ENCODE measurements around the gene NT5M. TPM values are rescaled to one million over a fixed set of nuclear protein-coding genes. Genes with fewer than 3 reads are reported as not detected.

NT5M gene
- total and polyA plus RNA-seq, 9 of the 15 experiments (the other 6 are each of a cell fraction or from before 2014, with no cell fraction given): 0.24 to 10.1 (median 3.4) TPM

GRCh38 chr17:17394494-17394893 lies 91.3 kb downstream of the NT5M start:
- Histone ChIP-seq H3K9me1 (ENCODE audit: control insufficient read depth, insufficient read depth, low read length) (no peaks in the 10 kb centered on the region), H3K4me1 (replicated peaks in 1 of 2; ENCODE audit: control insufficient read depth in 2 of 2, insufficient read depth in 2 of 2, low read length in 2 of 2) (no peaks in the 10 kb centered on the region; a peak in 1 of 5 replicates), H3K36me3 (ENCODE audit: control insufficient read depth, insufficient read depth, low read length) (no peaks in the 10 kb centered on the region), H3K9ac (ENCODE audit: insufficient read depth in 1 of 2, low read depth in 2 of 2, low read length in 2 of 2) (no peak overlapping the region), H3K79me2 (ENCODE audit: control insufficient read depth, insufficient read depth, low read length) (no peaks in the 10 kb centered on the region), H3K4me3 (no peak overlapping the region), H2AFZ (ENCODE audit: low read depth, low read length) (no peak overlapping the region), H4K20me1 (replicated peaks; ENCODE audit: control insufficient read depth, insufficient read depth, low read length) (no peaks in the 10 kb centered on the region), H3K9me3 (replicated peaks; ENCODE audit: control insufficient read depth, insufficient read depth, low read depth, low read length) (no peaks in the 10 kb centered on the region), H3K27me3 (ENCODE audit: control insufficient read depth in 2 of 2, insufficient read depth in 2 of 2, low read length in 2 of 2) (peaks cover 3 to 30% of the 10 kb centered on the region in 2 experiments; a peak in 3 of 5 replicates), H3K4me2 (ENCODE audit: insufficient read depth, low read length) (no peak overlapping the region), H3K27ac (ENCODE audit: extremely low read depth, low read depth, low read length) (no peak overlapping the region)
- no peak for FAIRE-seq
- TF ChIP-seq NONO (IDR thresholded peaks at IDR 0.05; ENCODE audit: low read depth in 2 of 2, low read length in 1 of 2) (no peak), MTF1 (CRISPR knock-in tag; IDR thresholded peaks at IDR 0.05; ENCODE audit: borderline replicate concordance) (no peak), POLR2G (IDR thresholded peaks at IDR 0.05; ENCODE audit: low read depth, low read length) (no peak)
- no peak for DNase-seq (ENCODE audit: extremely low read depth in 1 of 4, low spot score in 3 of 4)
- intact Hi-C loops (cut with micrococcal nuclease) (no loop called here), in situ Hi-C loops (cut with MboI) (no loop called here)
- no TSS peak for BruUV-seq (replicated peaks)
- WGBS (ENCODE audit: insufficient coverage, low coverage, missing lambda C conversion rate): 3% methylated on average over 5 of the region's 9 CpGs
- CTCF ChIA-PET (ENCODE audit: low intra/inter-chr PET ratio): no interaction called here
- POLR2A ChIA-PET: interaction anchor here (0.7 to 0.8 kb wide), 2 partner anchors 45 to 639 kb away, joined by 3 to 4 read pairs; no protein-coding TSS in a partner anchor
- ATAC-seq: no peak

- intact Hi-C loops (cut with micrococcal nuclease): no loop called here
- no TSS peak for BruUV-seq (replicated peaks)
- CTCF ChIA-PET (ENCODE audit: low intra/inter-chr PET ratio): no interaction called here
- no peak for TF ChIP-seq MTA1 (IDR thresholded peaks at IDR 0.05; ENCODE audit: borderline replicate concordance)
- TF ChIP-seq ILF3 (IDR thresholded peaks at IDR 0.05; ENCODE audit: borderline replicate concordance): no peak
- TF ChIP-seq TRIM25 (IDR thresholded peaks at IDR 0.05; ENCODE audit: borderline replicate concordance): no peak
- no peak for TF ChIP-seq KDM5B (IDR thresholded peaks at IDR 0.05; ENCODE audit: insufficient replicate concordance, low read depth, low read length)
- no peak for TF ChIP-seq ZNF134 (CRISPR knock-in tag; conservative IDR thresholded peaks at IDR 0.05)
- no peak for TF ChIP-seq USF1 (CRISPR knock-in tag; IDR thresholded peaks at IDR 0.05)
- no peak for TF ChIP-seq TRIM28 (IDR thresholded peaks at IDR 0.05)
- no peak for TF ChIP-seq ZNF668 (CRISPR knock-in tag; IDR thresholded peaks at IDR 0.05)
- no peak for TF ChIP-seq TAL1 (IDR thresholded peaks at IDR 0.05)
- no peak for TF ChIP-seq U2AF2 (optimal IDR thresholded peaks at IDR 0.05; ENCODE audit: low read depth, low read length)
Observed at GRCh38 chr17:17395246-17395802, 92.2 kb downstream of the NT5M start.

More at GRCh38 chr17:17395246-17395802, 92.2 kb downstream of the NT5M start:
- Histone ChIP-seq H3K27me3 (ENCODE audit: control insufficient read depth in 2 of 2, insufficient read depth in 2 of 2, low read length in 2 of 2) (peaks cover 5 to 37% of the 10 kb centered on the region in 2 experiments; a peak in 3 of 5 replicates), H3K4me1 (replicated peaks in 1 of 2; ENCODE audit: control insufficient read depth in 2 of 2, insufficient read depth in 2 of 2, low read length in 2 of 2) (no peaks in the 10 kb centered on the region; a peak in 2 of 5 replicates), H3K27ac (ENCODE audit: extremely low read depth, low read depth, low read length) (no peak overlapping the region), H3K79me2 (ENCODE audit: control insufficient read depth, insufficient read depth, low read length) (no peaks in the 10 kb centered on the region), H3K9me3 (replicated peaks; ENCODE audit: control insufficient read depth, insufficient read depth, low read depth, low read length) (no peaks in the 10 kb centered on the region), H3K9ac (ENCODE audit: insufficient read depth in 1 of 2, low read depth in 2 of 2, low read length in 2 of 2) (no peak overlapping the region), H3K4me3 (no peak overlapping the region), H4K20me1 (replicated peaks; ENCODE audit: control insufficient read depth, insufficient read depth, low read length) (no peaks in the 10 kb centered on the region), H2AFZ (ENCODE audit: low read depth, low read length) (no peak overlapping the region), H3K4me2 (ENCODE audit: insufficient read depth, low read length) (no peak overlapping the region), H3K9me1 (ENCODE audit: control insufficient read depth, insufficient read depth, low read length) (no peaks in the 10 kb centered on the region), H3K36me3 (ENCODE audit: control insufficient read depth, insufficient read depth, low read length) (no peaks in the 10 kb centered on the region)
- in situ Hi-C loops (cut with MboI): no loop called here
- 8% methylated on average over 6 of the region's 6 CpGs for WGBS (ENCODE audit: insufficient coverage, low coverage, missing lambda C conversion rate)
- POLR2A ChIA-PET: interaction anchor here (0.6 kb wide), 1 partner anchor 75 kb away, joined by 3 read pairs; no protein-coding TSS in a partner anchor
- DNase-seq (ENCODE audit: extremely low read depth in 1 of 4, low spot score in 3 of 4) (no peak), FAIRE-seq (no peak), ATAC-seq (no peak)

All from K562 (cell line).